ENCODE measurements around the gene SNX3. TPM values are rescaled to one million over a fixed set of nuclear protein-coding genes. Genes with fewer than 3 reads are reported as not detected.
"Not testable (repeated sequence)": the region's sequence is repeated elsewhere in the genome, so short reads cannot be mapped to it uniquely, and the experiment has no call there.

The SNX3 gene
- 61.7 and 67.6 TPM in 2 replicates for total RNA-seq (2014; rRNA removed; shearing (Covaris generic))

- DNase-seq (ENCODE audit: low spot score): peak; percentile 95
Measured at GRCh38 chr6:108260809-108261569, at the start of gene SNX3. SNX3 (minus strand) TSS chr6:108261040; CDS start chr6:108260921, 119 bp downstream.

- no peak for DNase-seq (ENCODE audit: low spot score)
Measured at GRCh38 chr6:108309844-108310243, 49.0 kb upstream of the SNX3 start.

GRCh38 chr6:108308641-108309040, 47.8 kb upstream of the SNX3 start:
- not testable (repeated sequence) for DNase-seq (ENCODE audit: low spot score)

GRCh38 chr6:108304646-108305045, 43.8 kb upstream of the SNX3 start:
- no peak for DNase-seq (ENCODE audit: low spot score)

GRCh38 chr6:108302386-108302785, 41.5 kb upstream of the SNX3 start:
- DNase-seq (ENCODE audit: low spot score): no peak

- DNase-seq (ENCODE audit: low spot score): no peak
Measured at GRCh38 chr6:108295676-108296075, 34.8 kb upstream of the SNX3 start.

GRCh38 chr6:108294727-108295625, 34.1 kb upstream of the SNX3 start, which contains the start of gene AFG1L:
AFG1L (plus strand) TSS chr6:108295054; CDS start chr6:108295080, 26 bp downstream.
- peak; percentile 89 for DNase-seq (ENCODE audit: low spot score)

GRCh38 chr6:108294297-108294726, 33.5 kb upstream of the SNX3 start:
- DNase-seq (ENCODE audit: low spot score): no peak

GRCh38 chr6:108293527-108294296, 32.9 kb upstream of the SNX3 start:
- no peak for DNase-seq (ENCODE audit: low spot score)

GRCh38 chr6:108292561-108292960, 31.7 kb upstream of the SNX3 start:
- not testable (repeated sequence) for DNase-seq (ENCODE audit: low spot score)

- no peak for DNase-seq (ENCODE audit: low spot score)
Measured at GRCh38 chr6:108291091-108291490, 30.3 kb upstream of the SNX3 start.

GRCh38 chr6:108288742-108289141, 27.9 kb upstream of the SNX3 start:
- no peak for DNase-seq (ENCODE audit: low spot score)

- no peak for DNase-seq (ENCODE audit: low spot score)
Measured at GRCh38 chr6:108287373-108287772, 26.5 kb upstream of the SNX3 start.

- no peak for DNase-seq (ENCODE audit: low spot score)
Measured at GRCh38 chr6:108286366-108286765, 25.5 kb upstream of the SNX3 start.

GRCh38 chr6:108285381-108285780, 24.5 kb upstream of the SNX3 start:
- DNase-seq (ENCODE audit: low spot score): no peak

- no peak for DNase-seq (ENCODE audit: low spot score)
Measured at GRCh38 chr6:108277831-108278230, 17.0 kb upstream of the SNX3 start.

- DNase-seq (ENCODE audit: low spot score): no peak
Measured at GRCh38 chr6:108277295-108277694, 16.5 kb upstream of the SNX3 start.

GRCh38 chr6:108275976-108276375, 15.1 kb upstream of the SNX3 start:
- DNase-seq (ENCODE audit: low spot score): no peak

- DNase-seq (ENCODE audit: low spot score): no peak
Measured at GRCh38 chr6:108274546-108274945, 13.7 kb upstream of the SNX3 start.

- DNase-seq (ENCODE audit: low spot score): not testable (repeated sequence)
Measured at GRCh38 chr6:108269955-108270354, 9.1 kb upstream of the SNX3 start.

GRCh38 chr6:108268845-108269244, 8.0 kb upstream of the SNX3 start:
- no peak for DNase-seq (ENCODE audit: low spot score)

- DNase-seq (ENCODE audit: low spot score): no peak
Measured at GRCh38 chr6:108263371-108263770, 2.5 kb upstream of the SNX3 start.

All from HT-29 (cell line).